DMS 273 (cell line): ENCODE measurements around the gene ZNF367.

Experiments
- DNase-seq: peaks from one replicate; lab custom pipeline; 2025; ENCODE audit not compliant: unreplicated experiment; lab: John Stamatoyannopoulos, UW

ZNF367 gene

GRCh38 chr9:96408409-96409280, 9.5 kb downstream of the ZNF367 start:
- DNase-seq, result no peak

- DNase-seq, result no peak
Observed at GRCh38 chr9:96400132-96400910, 17.8 kb downstream of the ZNF367 start.

- DNase-seq, result no peak
Observed at GRCh38 chr9:96399325-96399633, 18.9 kb downstream of the ZNF367 start.

- DNase-seq, result no peak
Observed at GRCh38 chr9:96398582-96399324, 19.4 kb downstream of the ZNF367 start.

GRCh38 chr9:96395964-96396363, 22.2 kb downstream of the ZNF367 start:
- no peak for DNase-seq

- no peak for DNase-seq
Observed at GRCh38 chr9:96394832-96395496, 23.2 kb downstream of the ZNF367 start.

- no peak for DNase-seq
Observed at GRCh38 chr9:96392263-96392662, 25.9 kb downstream of the ZNF367 start.

- no peak for DNase-seq
Observed at GRCh38 chr9:96391021-96391765, 27.0 kb downstream of the ZNF367 start.

GRCh38 chr9:96388144-96388543, 30.0 kb downstream of the ZNF367 start:
- DNase-seq, result no peak

GRCh38 chr9:96386157-96386556, 32.0 kb downstream of the ZNF367 start:
- no peak for DNase-seq

GRCh38 chr9:96383165-96383942, 34.8 kb downstream of the ZNF367 start, which contains the start of gene SLC35D2:
Gene SLC35D2 (minus strand): TSS chr9:96383711. CDS start chr9:96383634, 77 bp downstream.
- peak; percentile 62 for DNase-seq

GRCh38 chr9:96382839-96383164, 35.4 kb downstream of the ZNF367 start:
- no peak for DNase-seq

GRCh38 chr9:96382175-96382574, 36.0 kb downstream of the ZNF367 start:
- no peak for DNase-seq

- DNase-seq, result no peak
Observed at GRCh38 chr9:96381696-96382095, 36.5 kb downstream of the ZNF367 start.

GRCh38 chr9:96381125-96381524, 37.0 kb downstream of the ZNF367 start:
- no peak for DNase-seq

- no peak for DNase-seq
Observed at GRCh38 chr9:96379461-96379860, 38.7 kb downstream of the ZNF367 start.

- DNase-seq, result no peak
Observed at GRCh38 chr9:96378187-96378586, 40.0 kb downstream of the ZNF367 start.

- peak; percentile 11 for DNase-seq
Observed at GRCh38 chr9:96376891-96377874, 41.0 kb downstream of the ZNF367 start.
